PC-3 (cell line): ENCODE results near the gene MAGI1. TPM values are rescaled to one million over a fixed set of nuclear protein-coding genes. Genes with fewer than 3 reads are reported as not detected.

Experiments
- ATAC-seq: fragments of 200-7000 bp; cut with Tn5 transposase; 2 replicates; pipeline ENCODE4 v1.9.1; 2020; ENCODE audit warnings: mild to moderate bottlenecking, moderate library complexity
- BruUV-seq: library from RNA; stranded (reverse); fragments of 400-500 nt; replicated peaks from 2 replicates; lab custom pipeline; 2021; lab: Mats Ljungman, UMichigan
- CTCF ChIA-PET: fragments of 300-600 bp; sonication (Branson Sonifier 250); formaldehyde crosslinking; loops from one replicate; lab custom pipeline; 2022; ENCODE audit warnings: antibody characterized with exemption; lab: Charles Lee
- POLR2A ChIA-PET: fragments of 300-600 bp; sonication (Branson Sonifier 250); formaldehyde crosslinking; loops from one replicate; lab custom pipeline; 2022; ENCODE audit warnings: antibody characterized with exemption; ENCODE audit not compliant: unreplicated experiment; lab: Charles Lee
- DNase-seq: peaks from one replicate; pipeline ENCODE4 v3.0.0-alpha.2; 2015
- H2AFZ ChIP-seq: fragments of 300-600 bp; sonication (generic); 2 replicates; pipeline ENCODE4 v1.6.0; 2016; ENCODE audit warnings: antibody characterized with exemption, low read length
- H3F3A ChIP-seq: fragments of 300-600 bp; sonication (generic); one replicate; pipeline ENCODE4 v1.6.0; 2017; ENCODE audit warnings: antibody characterized with exemption, low read length, control low read depth, mild to moderate bottlenecking; ENCODE audit not compliant: unreplicated experiment
- H3K27ac ChIP-seq: fragments of 300-600 bp; sonication (generic); 2 replicates; pipeline ENCODE4 v1.5.1; 2016; ENCODE audit warnings: mild to moderate bottlenecking, low read length
- H3K27me3 ChIP-seq: fragments of 300-600 bp; sonication (generic); 2 replicates; pipeline ENCODE4 v1.6.1; 2016; ENCODE audit warnings: low read length, mixed read lengths
- H3K36me3 ChIP-seq: fragments of 300-600 bp; sonication (generic); 2 replicates; pipeline ENCODE4 v1.6.1; 2016; ENCODE audit warnings: low read depth, mixed run types, low read length, mixed read lengths
- H3K4me1 ChIP-seq: fragments of 300-600 bp; sonication (generic); 2 replicates; pipeline ENCODE4 v1.5.1; 2016; ENCODE audit warnings: low read length; ENCODE audit not compliant: insufficient read depth
- H3K4me2 ChIP-seq: fragments of 300-600 bp; sonication (generic); 2 replicates; pipeline ENCODE4 v1.6.0; 2016; ENCODE audit warnings: low read length
- H3K4me3 ChIP-seq: fragments of 300-600 bp; sonication (generic); 2 replicates; pipeline ENCODE4 v1.5.1; 2016; ENCODE audit warnings: mild to moderate bottlenecking, low read length, mixed read lengths
- H3K79me2 ChIP-seq: fragments of 300-600 bp; sonication (generic); 2 replicates; pipeline ENCODE4 v1.6.1; 2017; ENCODE audit warnings: low read length, mixed read lengths
- H3K9ac ChIP-seq: fragments of 300-600 bp; sonication (generic); 2 replicates; pipeline ENCODE4 v1.6.0; 2016; ENCODE audit warnings: mild to moderate bottlenecking, low read length
- H3K9me2 ChIP-seq: fragments of 300-600 bp; sonication (generic); replicated peaks from 2 replicates; pipeline ENCODE4 v1.6.1; 2016; ENCODE audit warnings: mixed run types, low read length, mixed read lengths
- H3K9me3 ChIP-seq: fragments of 300-600 bp; sonication (generic); 2 replicates; pipeline ENCODE4 v1.6.1; 2016; ENCODE audit warnings: low read length, mixed read lengths
- H4K20me1 ChIP-seq: fragments of 300-600 bp; sonication (generic); 2 replicates; pipeline ENCODE4 v1.6.1; 2016; ENCODE audit warnings: low read length, mixed read lengths
- EZH2 ChIP-seq: fragments of 300-600 bp; sonication (generic); IDR thresholded peaks from one replicate; pipeline ENCODE4 v1.6.1; 2017; ENCODE audit warnings: antibody characterized with exemption, mild to moderate bottlenecking, low read length; ENCODE audit not compliant: unreplicated experiment
- EZH2phosphoT487 ChIP-seq: fragments of 300-600 bp; sonication (generic); IDR thresholded peaks from 2 replicates; pipeline ENCODE4 v1.6.1; 2018; ENCODE audit warnings: mild to moderate bottlenecking, antibody characterized with exemption, low read length, borderline replicate concordance
- intact Hi-C: fragments of 100-400 bp; cut with micrococcal nuclease; formaldehyde crosslinking; loops from 2 replicates; pipeline ENCODE4 v1.9.0; 2023
- total RNA-seq: library from RNA; depleted of rRNA; stranded (reverse); fragments of >200 nt; gene quantifications from 2 replicates; pipeline ENCODE4 v1.2.3, GENCODE V29; 2014
- TF ChIP-seq, protein P1 (sequence below): fragments of 300-600 bp; sonication (generic); conservative IDR thresholded peaks from 2 replicates; pipeline ENCODE4 v1.5.1; 2017; ENCODE audit warnings: antibody characterized with exemption, low read depth, mild to moderate bottlenecking, low read length

MAGI1 gene
- total RNA-seq, 1 experiment from 2014 or later: 8.9 TPM

- no peaks in the 10 kb centered on the region for H4K20me1 ChIP-seq
- no peaks in the 10 kb centered on the region for H3K9me3 ChIP-seq
- H3K36me3 ChIP-seq: no peaks in the 10 kb centered on the region
- DNase-seq (no peak), ATAC-seq (no peak)
- no TSS peak for BruUV-seq
- TF ChIP-seq, protein P1, sequence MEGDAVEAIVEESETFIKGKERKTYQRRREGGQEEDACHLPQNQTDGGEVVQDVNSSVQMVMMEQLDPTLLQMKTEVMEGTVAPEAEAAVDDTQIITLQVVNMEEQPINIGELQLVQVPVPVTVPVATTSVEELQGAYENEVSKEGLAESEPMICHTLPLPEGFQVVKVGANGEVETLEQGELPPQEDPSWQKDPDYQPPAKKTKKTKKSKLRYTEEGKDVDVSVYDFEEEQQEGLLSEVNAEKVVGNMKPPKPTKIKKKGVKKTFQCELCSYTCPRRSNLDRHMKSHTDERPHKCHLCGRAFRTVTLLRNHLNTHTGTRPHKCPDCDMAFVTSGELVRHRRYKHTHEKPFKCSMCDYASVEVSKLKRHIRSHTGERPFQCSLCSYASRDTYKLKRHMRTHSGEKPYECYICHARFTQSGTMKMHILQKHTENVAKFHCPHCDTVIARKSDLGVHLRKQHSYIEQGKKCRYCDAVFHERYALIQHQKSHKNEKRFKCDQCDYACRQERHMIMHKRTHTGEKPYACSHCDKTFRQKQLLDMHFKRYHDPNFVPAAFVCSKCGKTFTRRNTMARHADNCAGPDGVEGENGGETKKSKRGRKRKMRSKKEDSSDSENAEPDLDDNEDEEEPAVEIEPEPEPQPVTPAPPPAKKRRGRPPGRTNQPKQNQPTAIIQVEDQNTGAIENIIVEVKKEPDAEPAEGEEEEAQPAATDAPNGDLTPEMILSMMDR: no peak
- TF ChIP-seq EZH2phosphoT487 (no peak), EZH2 (no peak)
- H3K4me3 ChIP-seq: no peak overlapping the region
- no peaks in the 10 kb centered on the region for H3K9me2 ChIP-seq
- intact Hi-C loops: loop anchor here (10.0 kb wide), 1 partner anchor 129 kb away; no protein-coding TSS in a partner anchor
- CTCF ChIA-PET: no interaction called here
- H3F3A ChIP-seq: no peaks in the 10 kb centered on the region
- POLR2A ChIA-PET: no interaction called here
- no peak overlapping the region for H3K4me2 ChIP-seq
- no peaks in the 10 kb centered on the region for H3K4me1 ChIP-seq
- H3K27ac ChIP-seq: no peak overlapping the region
- H3K9ac ChIP-seq: no peak overlapping the region
- H3K27me3 ChIP-seq: no peaks in the 10 kb centered on the region
- no peak overlapping the region for H2AFZ ChIP-seq
- H3K79me2 ChIP-seq: no peaks in the 10 kb centered on the region
These were observed 593.0 kb downstream of the MAGI1 start for GRCh38 chr3:65445573-65446169.

DNA sequence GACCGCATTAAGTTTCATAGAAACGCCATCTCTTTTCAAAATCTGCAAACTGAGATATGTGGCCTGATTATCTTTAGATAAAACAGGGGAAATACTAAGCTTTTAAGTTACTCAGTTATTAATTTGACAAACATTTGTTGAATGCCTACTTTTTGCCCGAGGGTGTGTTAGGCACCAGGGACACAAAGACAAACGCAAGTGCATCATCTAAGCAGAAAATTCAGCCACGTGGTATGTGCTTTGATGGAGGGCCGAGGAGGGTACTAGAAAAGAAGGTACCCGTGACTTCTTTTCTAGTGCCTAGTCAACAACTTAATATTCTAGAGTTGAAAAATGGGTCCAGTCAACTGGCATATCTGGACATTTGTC lies 594.3 kb downstream of the MAGI1 start:
- Histone ChIP-seq H3K9ac (no peak overlapping the region), H3K79me2 (no peaks in the 10 kb centered on the region), H3K27ac (no peak overlapping the region), H3K4me3 (no peak overlapping the region), H3F3A (no peaks in the 10 kb centered on the region), H3K27me3 (no peaks in the 10 kb centered on the region), H2AFZ (no peak overlapping the region), H3K36me3 (no peaks in the 10 kb centered on the region), H3K9me3 (no peaks in the 10 kb centered on the region), H3K4me1 (no peaks in the 10 kb centered on the region), H4K20me1 (no peaks in the 10 kb centered on the region), H3K4me2 (no peak overlapping the region), H3K9me2 (no peaks in the 10 kb centered on the region)
- DNase-seq: no peak
- no peak for TF ChIP-seq EZH2
- ChIA-PET CTCF (no interaction called here), POLR2A (no interaction called here)
- no TSS peak for BruUV-seq
- ATAC-seq: no peak
- intact Hi-C loops: loop anchor here (10.0 kb wide), 1 partner anchor 130 kb away; no protein-coding TSS in a partner anchor

- CTCF ChIA-PET: no interaction called here
- Histone ChIP-seq H3K9me2 (no peaks in the 10 kb centered on the region), H3K27me3 (no peaks in the 10 kb centered on the region), H3K4me3 (no peak overlapping the region), H4K20me1 (no peaks in the 10 kb centered on the region), H3K79me2 (no peaks in the 10 kb centered on the region), H3K27ac (no peak overlapping the region), H3K36me3 (no peaks in the 10 kb centered on the region), H3K9me3 (no peaks in the 10 kb centered on the region), H3K4me2 (no peak overlapping the region), H3K9ac (no peak overlapping the region), H2AFZ (no peak overlapping the region), H3K4me1 (no peaks in the 10 kb centered on the region), H3F3A (no peaks in the 10 kb centered on the region)
- POLR2A ChIA-PET: no interaction called here
- intact Hi-C loops: loop anchor here (10.0 kb wide), 1 partner anchor 131 kb away; no protein-coding TSS in a partner anchor
- TF ChIP-seq EZH2 (no peak), EZH2phosphoT487 (no peak)
- TF ChIP-seq, protein P1: no peak
- DNase-seq: no peak
- no TSS peak for BruUV-seq
- ATAC-seq: no peak
These were observed 594.8 kb downstream of the MAGI1 start for GRCh38 chr3:65443739-65444446.
